ENCODE data around the gene DNAJC4. TPM values are rescaled to one million over a fixed set of nuclear protein-coding genes. Genes with fewer than 3 reads are reported as not detected.

Gene DNAJC4
- total RNA-seq, 1 donor from 2014 or later = 39.1 TPM

DNA sequence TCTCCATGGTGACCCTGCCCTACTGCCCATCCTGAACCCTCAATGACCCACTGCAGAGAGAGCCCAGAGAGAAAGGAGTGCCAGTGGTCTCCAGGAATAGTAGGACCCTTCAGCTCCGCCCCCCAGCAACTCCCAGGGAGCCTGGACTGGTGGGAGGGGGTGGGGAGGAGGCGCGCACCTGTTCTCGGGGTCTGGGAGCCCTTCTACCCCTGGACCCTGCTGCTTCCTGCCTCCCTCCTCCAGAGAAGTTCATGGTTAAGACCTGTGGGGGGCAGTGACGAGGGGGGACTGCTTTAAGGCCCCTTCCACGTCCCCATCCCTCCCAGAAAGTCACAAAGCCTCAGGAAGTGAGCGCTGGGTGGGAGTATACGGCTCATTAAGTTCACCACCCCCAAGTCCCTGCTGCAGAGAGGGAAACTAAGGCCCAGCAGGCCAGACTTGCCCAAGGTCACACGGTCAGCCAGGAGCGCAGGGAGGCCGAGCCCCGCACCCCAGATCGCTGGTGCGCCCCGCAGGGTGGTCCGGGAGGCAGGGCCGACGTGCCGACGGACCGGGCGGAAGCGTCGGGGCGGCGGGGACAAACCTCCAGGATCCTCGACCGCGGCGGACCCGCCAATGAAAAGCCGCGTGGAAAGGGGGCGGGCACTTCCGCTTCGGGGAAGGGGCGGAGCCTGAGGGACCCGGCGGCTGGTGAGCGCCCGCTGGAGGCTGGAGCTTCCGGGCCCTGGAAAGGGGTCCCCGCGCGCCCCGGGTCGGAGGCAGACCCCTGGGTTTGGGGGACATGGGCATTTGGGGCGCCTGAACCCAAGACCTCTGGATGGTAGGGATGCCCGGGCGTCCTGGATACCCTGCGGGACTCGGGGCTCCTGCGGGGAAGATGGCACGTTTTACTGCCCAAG is 4.5 kb upstream of the DNAJC4 start, which contains the start of the genes NUDT22 and TRPT1:
NUDT22 (plus strand) TSS at position 667 of the 899 bp plus-strand sequence. CDS start 379 bp downstream, outside the sequence.
TRPT1 (minus strand) TSS at position 579 of the 899 bp plus-strand sequence; CDS start at position 253, 326 bp downstream.
- Mint-ChIP-seq H3K36me3 (ENCODE audit: insufficient read depth) (no peaks in the 10 kb centered on the region), H3K4me1 (ENCODE audit: low read depth) (peaks cover 14% of the 10 kb centered on the region), H3K4me3 (ENCODE audit: low read depth) (peak within 1 kb of the TSS; percentile 87), H3K27me3 (no peaks in the 10 kb centered on the region), H3K27ac (peak within 1 kb of the TSS; percentile 88), H3K9me3 (ENCODE audit: low read depth) (no peaks in the 10 kb centered on the region)
- peak; percentile 87 for DNase-seq (ENCODE audit: low spot score, unreplicated experiment)
- TF ChIP-seq, protein P1, sequence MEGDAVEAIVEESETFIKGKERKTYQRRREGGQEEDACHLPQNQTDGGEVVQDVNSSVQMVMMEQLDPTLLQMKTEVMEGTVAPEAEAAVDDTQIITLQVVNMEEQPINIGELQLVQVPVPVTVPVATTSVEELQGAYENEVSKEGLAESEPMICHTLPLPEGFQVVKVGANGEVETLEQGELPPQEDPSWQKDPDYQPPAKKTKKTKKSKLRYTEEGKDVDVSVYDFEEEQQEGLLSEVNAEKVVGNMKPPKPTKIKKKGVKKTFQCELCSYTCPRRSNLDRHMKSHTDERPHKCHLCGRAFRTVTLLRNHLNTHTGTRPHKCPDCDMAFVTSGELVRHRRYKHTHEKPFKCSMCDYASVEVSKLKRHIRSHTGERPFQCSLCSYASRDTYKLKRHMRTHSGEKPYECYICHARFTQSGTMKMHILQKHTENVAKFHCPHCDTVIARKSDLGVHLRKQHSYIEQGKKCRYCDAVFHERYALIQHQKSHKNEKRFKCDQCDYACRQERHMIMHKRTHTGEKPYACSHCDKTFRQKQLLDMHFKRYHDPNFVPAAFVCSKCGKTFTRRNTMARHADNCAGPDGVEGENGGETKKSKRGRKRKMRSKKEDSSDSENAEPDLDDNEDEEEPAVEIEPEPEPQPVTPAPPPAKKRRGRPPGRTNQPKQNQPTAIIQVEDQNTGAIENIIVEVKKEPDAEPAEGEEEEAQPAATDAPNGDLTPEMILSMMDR (IDR thresholded peaks at IDR 0.05; ENCODE audit: unreplicated experiment) = peak; percentile 39

GRCh38 chr11:64226507-64227051 is 3.8 kb upstream of the DNAJC4 start:
- Mint-ChIP-seq H3K4me3 (ENCODE audit: low read depth) (peak overlapping the region; percentile 87), H3K27ac (no peak overlapping the region), H3K4me1 (ENCODE audit: low read depth) (peaks cover 16% of the 10 kb centered on the region), H3K27me3 (no peaks in the 10 kb centered on the region), H3K9me3 (ENCODE audit: low read depth) (no peaks in the 10 kb centered on the region), H3K36me3 (ENCODE audit: insufficient read depth) (no peaks in the 10 kb centered on the region)
- no peak for DNase-seq (ENCODE audit: low spot score, unreplicated experiment)
- TF ChIP-seq, protein P1 (IDR thresholded peaks at IDR 0.05; ENCODE audit: unreplicated experiment) = no peak

DNA sequence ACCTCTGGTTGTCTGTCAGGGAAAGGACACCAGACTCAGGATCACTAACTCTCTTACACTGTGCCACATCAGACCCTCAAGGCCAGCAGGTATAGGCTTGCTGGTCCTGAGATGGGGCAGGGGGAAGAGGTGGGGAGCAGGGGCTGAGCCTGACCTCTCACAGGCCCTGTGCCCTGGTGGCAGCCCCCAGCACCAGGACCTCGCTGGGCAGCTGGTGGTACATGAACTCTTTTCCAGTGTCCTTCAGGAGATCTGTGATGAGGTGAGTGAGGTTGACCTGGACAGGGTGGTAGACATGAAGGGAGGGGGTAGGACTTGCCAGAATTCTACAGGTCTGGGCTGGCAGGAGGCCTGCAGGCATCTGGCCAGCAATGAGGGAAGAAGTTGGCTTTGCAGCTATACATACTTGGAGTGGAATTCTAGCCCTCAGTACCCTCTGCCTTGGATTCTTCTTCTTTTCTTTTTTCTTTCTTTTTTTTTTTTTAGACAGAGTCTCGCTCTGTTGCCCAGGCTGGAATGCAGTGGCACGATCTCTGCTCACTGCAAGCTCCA is 2.9 kb upstream of the DNAJC4 start:
- peak overlapping the region; percentile 87 for H3K4me3 Mint-ChIP-seq (ENCODE audit: low read depth)
- no peak overlapping the region for H3K27ac Mint-ChIP-seq
- H3K9me3 Mint-ChIP-seq (ENCODE audit: low read depth) = no peaks in the 10 kb centered on the region
- peaks cover 16% of the 10 kb centered on the region for H3K4me1 Mint-ChIP-seq (ENCODE audit: low read depth)
- DNase-seq (ENCODE audit: low spot score, unreplicated experiment) = no peak
- H3K27me3 Mint-ChIP-seq = no peaks in the 10 kb centered on the region
- TF ChIP-seq, protein P1 (IDR thresholded peaks at IDR 0.05; ENCODE audit: unreplicated experiment) = no peak
- no peaks in the 10 kb centered on the region for H3K36me3 Mint-ChIP-seq (ENCODE audit: insufficient read depth)

DNA sequence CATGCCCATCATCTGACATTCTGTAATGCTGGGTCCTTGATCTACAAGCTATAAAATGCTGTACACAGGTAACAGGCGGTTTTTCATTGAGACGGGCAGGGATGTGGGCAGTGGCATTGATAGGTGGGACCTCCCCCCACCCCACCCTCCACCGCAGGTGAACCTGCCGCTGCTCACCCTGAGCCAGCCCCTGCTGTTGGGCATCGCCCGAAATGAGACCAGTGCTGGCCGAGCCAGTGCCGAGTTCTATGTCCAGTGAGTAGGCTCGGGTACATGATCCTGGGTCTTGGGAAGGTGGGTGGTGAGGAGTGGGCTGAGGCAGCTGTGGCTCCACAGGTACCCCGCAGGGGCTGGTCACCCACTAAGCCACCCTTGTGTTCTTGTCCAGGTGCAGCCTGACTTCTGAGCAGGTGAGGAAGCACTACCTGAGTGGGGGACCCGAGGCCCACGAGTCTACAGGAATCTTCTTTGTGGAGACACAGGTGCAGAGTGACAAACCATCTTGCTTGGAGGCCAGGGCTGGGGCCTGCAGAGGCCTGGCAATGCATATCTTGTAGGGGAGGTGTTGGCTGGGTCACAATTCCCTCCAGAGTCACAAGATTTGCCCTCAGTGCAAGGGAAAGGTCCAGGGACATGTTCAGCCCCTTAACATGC is 1.1 kb upstream of the DNAJC4 start:
- peak overlapping the region; percentile 93 for H3K27ac Mint-ChIP-seq
- H3K4me1 Mint-ChIP-seq (ENCODE audit: low read depth) = peaks cover 16% of the 10 kb centered on the region
- H3K27me3 Mint-ChIP-seq = no peaks in the 10 kb centered on the region
- no peaks in the 10 kb centered on the region for H3K9me3 Mint-ChIP-seq (ENCODE audit: low read depth)
- no peak for DNase-seq (ENCODE audit: low spot score, unreplicated experiment)
- TF ChIP-seq, protein P1 (IDR thresholded peaks at IDR 0.05; ENCODE audit: unreplicated experiment) = no peak
- H3K4me3 Mint-ChIP-seq (ENCODE audit: low read depth) = peak overlapping the region; percentile 78
- H3K36me3 Mint-ChIP-seq (ENCODE audit: insufficient read depth) = no peaks in the 10 kb centered on the region

DNA sequence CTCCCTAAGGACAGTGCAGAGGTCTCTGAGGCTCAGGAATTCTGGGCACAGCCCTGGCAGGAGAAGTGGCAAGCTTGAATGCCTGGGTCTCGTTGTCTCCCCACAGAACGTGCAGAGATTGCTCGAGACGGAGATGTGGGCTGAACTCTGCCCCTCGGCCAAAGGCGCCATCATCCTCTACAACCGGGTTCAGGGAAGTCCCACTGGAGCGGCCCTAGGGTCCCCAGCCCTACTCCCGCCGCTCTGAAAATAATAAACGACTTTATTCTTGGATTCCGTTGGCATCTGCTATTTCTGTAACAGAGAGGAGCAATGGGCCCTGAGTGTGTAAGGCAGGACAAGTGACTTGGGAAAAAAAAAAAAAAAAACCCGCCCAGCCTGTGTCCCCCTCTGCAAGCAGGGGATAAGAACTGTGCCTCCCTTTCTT is 591 bp upstream of the DNAJC4 start:
- H3K4me3 Mint-ChIP-seq (ENCODE audit: low read depth) = peak overlapping the region; percentile 78
- no peaks in the 10 kb centered on the region for H3K9me3 Mint-ChIP-seq (ENCODE audit: low read depth)
- TF ChIP-seq, protein P1 (IDR thresholded peaks at IDR 0.05; ENCODE audit: unreplicated experiment) = no peak
- no peak for DNase-seq (ENCODE audit: low spot score, unreplicated experiment)
- no peaks in the 10 kb centered on the region for H3K27me3 Mint-ChIP-seq
- H3K27ac Mint-ChIP-seq = peak overlapping the region; percentile 93
- no peaks in the 10 kb centered on the region for H3K36me3 Mint-ChIP-seq (ENCODE audit: insufficient read depth)
- peaks cover 16% of the 10 kb centered on the region for H3K4me1 Mint-ChIP-seq (ENCODE audit: low read depth)

Data from progenitor cell of endocrine pancreas (in vitro differentiated cells).